Endodermal cell (in vitro differentiated cells): ENCODE measurements around the gene NECTIN4. TPM values are rescaled to one million over a fixed set of nuclear protein-coding genes. Genes with fewer than 3 reads are reported as not detected.

Experiments
- DNase-seq: peaks from one replicate; pipeline ENCODE4 v3.0.0-alpha.2; 2017
- H3K27ac ChIP-seq: 2 replicates; pipeline ENCODE4 v1.5.1; 2013; ENCODE audit warnings: mild to moderate bottlenecking, low read depth, low read length, moderate library complexity
- H3K27me3 ChIP-seq: 2 replicates; pipeline ENCODE4 v1.6.1; 2013; ENCODE audit warnings: mild to moderate bottlenecking, low read length, moderate library complexity; ENCODE audit not compliant: insufficient read depth, control insufficient read depth, poor library complexity, severe bottlenecking
- H3K36me3 ChIP-seq: 2 replicates; pipeline ENCODE4 v1.7.0; 2013; ENCODE audit warnings: mild to moderate bottlenecking, low read length, moderate library complexity; ENCODE audit not compliant: control insufficient read depth, insufficient read depth
- H3K4me1 ChIP-seq: one replicate; pipeline ENCODE4 v1.7.0; 2013; ENCODE audit warnings: low read length; ENCODE audit not compliant: control insufficient read depth, insufficient read depth
- H3K4me3 ChIP-seq: 2 replicates; pipeline ENCODE4 v1.5.1; 2013; ENCODE audit warnings: mild to moderate bottlenecking, low read length, moderate library complexity
- H3K9ac ChIP-seq: 2 replicates; pipeline ENCODE4 v1.6.1; 2013; ENCODE audit warnings: mild to moderate bottlenecking, low read length, moderate library complexity; ENCODE audit not compliant: poor library complexity, severe bottlenecking; ENCODE audit errors: extremely low read depth
- H3K9me3 ChIP-seq: 2 replicates; pipeline ENCODE4 v1.6.1; 2013; ENCODE audit warnings: mild to moderate bottlenecking, low read length, moderate library complexity; ENCODE audit not compliant: control insufficient read depth
- H3K27ac Mint-ChIP-seq: 2 replicates; pipeline ENCODE4 v1.8.0; 2020; ENCODE audit warnings: mixed read lengths
- H3K27me3 Mint-ChIP-seq: 2 replicates; pipeline ENCODE4 v1.8.0; 2021; ENCODE audit warnings: mild to moderate bottlenecking, mixed read lengths; ENCODE audit not compliant: insufficient read depth
- H3K36me3 Mint-ChIP-seq: 2 replicates; pipeline ENCODE4 v1.8.0; 2020; ENCODE audit warnings: low read depth, mixed read lengths
- H3K4me1 Mint-ChIP-seq: 2 replicates; pipeline ENCODE4 v1.8.0; 2020; ENCODE audit warnings: mixed read lengths
- H3K4me3 Mint-ChIP-seq: 2 replicates; pipeline ENCODE4 v1.8.0; 2020; ENCODE audit warnings: mild to moderate bottlenecking, moderate library complexity, mixed read lengths
- H3K9me3 Mint-ChIP-seq: 2 replicates; pipeline ENCODE4 v1.8.0; 2020; ENCODE audit warnings: mild to moderate bottlenecking, mixed read lengths
- WGBS, 2 experiments: methylation state at CpG; one replicate each; pipeline versions ENCODE4 v1.1.5 to v1.1.7; 2013; ENCODE audit warnings: missing lambda C conversion rate in 2 of 2, mixed read lengths in 1 of 2; ENCODE audit not compliant: insufficient coverage in 1 of 2, insufficient read length in 1 of 2; 5-methylcytosine and 5-hydroxymethylcytosine counted together
- total RNA-seq, 2 donors: library from RNA; stranded (reverse); fragmentation: NEBNext Ultra II Directional in 1 of 2; extraction: Animal tissue kit (Norgen Biotek cat#: 25700) in 1 of 2; gene quantifications; 2 replicates in 1 of 2; 3 replicates in 1 of 2; pipeline ENCODE4 v1.2.1, GENCODE V29; 2021
- TF ChIP-seq, protein P1 (sequence below): fragments of 200-600 bp; sonication (generic); conservative IDR thresholded peaks from 2 replicates; pipeline ENCODE4 v1.5.0; 2021; ENCODE audit warnings: antibody characterized with exemption, mild to moderate bottlenecking

Gene NECTIN4
- total RNA-seq, 2 donors from 2014 or later: not detected

- no peaks in the 10 kb centered on the region for H3K4me1 ChIP-seq
- peak; percentile 21 for DNase-seq
- 97 to 98% methylated on average over 4 to 7 of the region's 7 CpGs for WGBS, 2 experiments
- no peaks in the 10 kb centered on the region for H3K9me3 ChIP-seq
- Mint-ChIP-seq H3K36me3 (no peaks in the 10 kb centered on the region), H3K4me3 (no peak overlapping the region), H3K27ac (no peak overlapping the region), H3K9me3 (no peaks in the 10 kb centered on the region), H3K4me1 (no peaks in the 10 kb centered on the region), H3K27me3 (peaks cover 9% of the 10 kb centered on the region)
- no peak overlapping the region for H3K9ac ChIP-seq
- TF ChIP-seq, protein P1, sequence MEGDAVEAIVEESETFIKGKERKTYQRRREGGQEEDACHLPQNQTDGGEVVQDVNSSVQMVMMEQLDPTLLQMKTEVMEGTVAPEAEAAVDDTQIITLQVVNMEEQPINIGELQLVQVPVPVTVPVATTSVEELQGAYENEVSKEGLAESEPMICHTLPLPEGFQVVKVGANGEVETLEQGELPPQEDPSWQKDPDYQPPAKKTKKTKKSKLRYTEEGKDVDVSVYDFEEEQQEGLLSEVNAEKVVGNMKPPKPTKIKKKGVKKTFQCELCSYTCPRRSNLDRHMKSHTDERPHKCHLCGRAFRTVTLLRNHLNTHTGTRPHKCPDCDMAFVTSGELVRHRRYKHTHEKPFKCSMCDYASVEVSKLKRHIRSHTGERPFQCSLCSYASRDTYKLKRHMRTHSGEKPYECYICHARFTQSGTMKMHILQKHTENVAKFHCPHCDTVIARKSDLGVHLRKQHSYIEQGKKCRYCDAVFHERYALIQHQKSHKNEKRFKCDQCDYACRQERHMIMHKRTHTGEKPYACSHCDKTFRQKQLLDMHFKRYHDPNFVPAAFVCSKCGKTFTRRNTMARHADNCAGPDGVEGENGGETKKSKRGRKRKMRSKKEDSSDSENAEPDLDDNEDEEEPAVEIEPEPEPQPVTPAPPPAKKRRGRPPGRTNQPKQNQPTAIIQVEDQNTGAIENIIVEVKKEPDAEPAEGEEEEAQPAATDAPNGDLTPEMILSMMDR: no peak
- peaks cover 10% of the 10 kb centered on the region for H3K27me3 ChIP-seq
- no peaks in the 10 kb centered on the region for H3K36me3 ChIP-seq
- H3K4me3 ChIP-seq: no peak overlapping the region
- H3K27ac ChIP-seq: no peak overlapping the region
Observed at GRCh38 chr1:161091796-161092507, 2.6 kb upstream of the NECTIN4 start.

DNA sequence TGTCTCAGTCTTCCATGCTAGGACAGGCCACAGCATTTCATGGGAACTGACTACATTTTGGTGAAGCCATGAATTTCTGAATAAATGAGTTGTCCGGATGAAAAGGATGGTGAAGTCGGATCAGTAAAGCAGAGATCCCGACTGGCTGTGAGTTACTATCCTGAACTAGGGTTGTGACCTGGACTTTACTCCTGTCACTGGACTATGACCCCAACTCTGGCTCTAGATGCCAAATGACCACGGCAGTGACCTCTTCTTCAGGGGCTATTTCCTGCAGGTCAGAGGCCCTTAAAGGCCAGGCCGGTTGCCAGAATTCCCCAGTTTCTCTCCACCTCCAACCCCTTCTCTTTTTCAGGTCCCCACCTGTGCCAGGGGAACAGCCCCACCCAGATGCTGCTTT, 1.7 kb upstream of the NECTIN4 start:
- H3K27me3 Mint-ChIP-seq: peaks cover 8% of the 10 kb centered on the region
- peaks cover 10% of the 10 kb centered on the region for H3K27me3 ChIP-seq
- H3K9me3 Mint-ChIP-seq: no peaks in the 10 kb centered on the region
- no peak overlapping the region for H3K27ac ChIP-seq
- no peak overlapping the region for H3K9ac ChIP-seq
- no peaks in the 10 kb centered on the region for H3K36me3 ChIP-seq
- peak; percentile 29 for DNase-seq
- H3K9me3 ChIP-seq: no peaks in the 10 kb centered on the region
- WGBS, 2 experiments: 96 to 100% methylated on average over 3 to 5 of the region's 5 CpGs
- H3K27ac Mint-ChIP-seq: no peak overlapping the region
- H3K4me3 Mint-ChIP-seq: no peak overlapping the region
- peaks cover 3% of the 10 kb centered on the region for H3K4me1 Mint-ChIP-seq
- H3K36me3 Mint-ChIP-seq: no peaks in the 10 kb centered on the region
- no peak overlapping the region for H3K4me3 ChIP-seq
- TF ChIP-seq, protein P1: no peak
- H3K4me1 ChIP-seq: no peaks in the 10 kb centered on the region

DNA sequence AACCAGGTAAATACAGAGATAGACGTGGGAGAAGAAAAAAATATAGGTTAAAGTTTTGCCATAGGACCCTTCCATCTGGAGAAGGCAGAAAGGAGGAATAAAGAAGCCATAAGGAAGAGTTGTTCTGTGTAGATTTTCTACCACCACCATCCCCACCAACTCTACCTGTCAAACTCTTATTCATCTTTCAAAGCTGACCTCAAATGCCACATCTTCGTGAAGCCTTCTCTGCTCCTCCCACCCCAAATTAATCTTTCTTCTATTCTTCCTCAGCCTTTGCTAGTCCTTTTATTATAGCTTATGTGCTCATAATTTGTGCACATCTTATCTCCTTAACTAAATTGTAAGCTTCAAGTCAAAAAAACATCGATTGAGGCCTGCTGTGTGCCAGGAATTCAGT, 1.3 kb upstream of the NECTIN4 start:
- 91% methylated on average over 3 of the region's 3 CpGs for WGBS, 2 experiments
- Histone ChIP-seq H3K27me3 (peaks cover 10% of the 10 kb centered on the region), H3K9ac (no peak overlapping the region), H3K9me3 (no peaks in the 10 kb centered on the region), H3K4me3 (no peak overlapping the region), H3K36me3 (no peaks in the 10 kb centered on the region), H3K27ac (no peak overlapping the region), H3K4me1 (no peaks in the 10 kb centered on the region)
- H3K4me3 Mint-ChIP-seq: no peak overlapping the region
- H3K36me3 Mint-ChIP-seq: no peaks in the 10 kb centered on the region
- peak; percentile 1 for DNase-seq
- no peaks in the 10 kb centered on the region for H3K9me3 Mint-ChIP-seq
- peaks cover 8% of the 10 kb centered on the region for H3K27me3 Mint-ChIP-seq
- H3K27ac Mint-ChIP-seq: no peak overlapping the region
- TF ChIP-seq, protein P1: no peak
- H3K4me1 Mint-ChIP-seq: peaks cover 7% of the 10 kb centered on the region
